ENCODE measurements around the gene LMX1A.

Gene LMX1A

DNA sequence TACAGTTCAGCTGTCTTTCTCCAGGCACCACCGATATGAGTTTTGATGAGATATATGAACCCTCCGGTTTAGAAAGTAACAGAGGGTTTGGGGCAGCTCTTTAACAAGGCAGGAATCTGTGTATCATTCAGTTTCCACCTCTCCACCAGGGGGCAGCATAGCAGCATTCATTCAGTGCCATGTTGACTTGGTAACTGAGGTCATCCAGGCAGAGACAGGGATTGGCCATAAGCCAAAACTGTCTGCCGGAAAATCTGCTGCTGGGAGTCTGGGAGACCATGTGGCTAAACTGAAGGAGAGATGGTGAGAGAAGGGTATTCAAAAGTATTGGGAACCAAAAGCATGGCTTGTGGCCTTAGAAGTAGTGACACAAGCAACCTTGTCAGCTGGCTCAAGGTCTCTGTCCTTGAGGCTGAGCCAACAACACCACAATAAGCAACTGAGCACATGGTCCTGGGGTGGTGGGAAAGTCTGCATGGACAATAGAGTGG is 98.5 kb downstream of the LMX1A start:
- DNase-seq = no peak

GRCh38 chr1:165254896-165255625 is 101.5 kb downstream of the LMX1A start:
- no peak for DNase-seq

- no peak for DNase-seq
These were observed 102.1 kb downstream of the LMX1A start for GRCh38 chr1:165254376-165254775.

GRCh38 chr1:165253818-165254254 is 102.7 kb downstream of the LMX1A start:
- no peak for DNase-seq

- no peak for DNase-seq
These were observed 107.4 kb downstream of the LMX1A start for GRCh38 chr1:165248969-165249571.

DNA sequence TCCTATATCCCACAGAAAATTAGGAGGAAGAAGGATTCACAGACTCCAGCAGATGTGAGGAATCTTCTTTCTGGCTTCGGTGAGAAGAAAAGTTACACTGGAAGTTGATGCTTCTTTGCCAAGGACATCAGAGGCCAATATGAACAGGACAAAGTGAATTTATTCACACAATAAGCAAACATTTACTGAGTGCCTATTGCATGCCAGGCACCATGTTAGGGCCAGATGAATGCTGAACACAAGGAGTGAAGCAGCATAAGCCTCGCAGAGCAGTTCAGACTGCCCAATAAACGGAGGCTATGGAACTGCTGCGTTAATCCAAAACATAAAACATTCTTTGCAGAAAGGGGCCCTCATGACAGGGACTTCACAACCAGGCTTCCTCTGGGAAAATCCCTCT is 114.6 kb downstream of the LMX1A start:
- DNase-seq = no peak

DNA sequence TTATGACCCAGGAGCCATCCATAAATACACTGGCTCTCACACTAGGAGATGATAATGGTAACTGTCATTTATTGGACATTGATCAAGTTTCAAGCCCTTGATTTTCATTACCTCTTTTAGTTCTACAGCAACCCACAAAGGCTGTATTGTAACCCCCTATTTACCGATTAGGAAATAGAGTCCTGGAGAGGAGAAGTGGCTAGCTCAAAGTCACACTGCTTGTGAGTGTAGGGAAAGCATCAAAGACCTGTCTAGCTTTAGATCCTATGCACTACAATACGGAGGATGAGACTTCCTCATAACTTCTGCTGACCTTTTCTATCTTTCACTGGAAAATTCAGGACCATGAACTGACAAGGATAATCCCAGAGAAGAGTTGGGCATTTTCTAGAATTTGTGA is 115.2 kb downstream of the LMX1A start:
- DNase-seq = no peak

DNA sequence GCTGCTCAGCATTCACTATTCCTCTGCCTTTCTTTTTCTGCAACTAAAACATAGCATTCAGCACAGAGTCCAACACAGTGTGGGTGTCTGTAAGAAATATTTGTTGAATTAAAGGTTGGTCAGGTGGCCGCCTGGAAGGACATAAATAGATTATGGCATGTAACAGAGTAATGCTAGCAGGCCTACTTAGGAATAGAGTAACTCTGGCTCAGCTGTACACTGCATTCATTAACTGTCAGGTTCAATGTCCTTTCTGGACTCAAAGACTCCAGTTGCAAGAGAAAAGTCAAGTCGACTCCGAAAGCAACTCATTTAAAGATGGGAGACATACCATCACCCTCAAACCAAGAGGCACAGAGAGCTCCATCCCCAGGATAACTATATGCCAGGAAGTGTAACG is 116.0 kb downstream of the LMX1A start:
- no peak for DNase-seq

DNA sequence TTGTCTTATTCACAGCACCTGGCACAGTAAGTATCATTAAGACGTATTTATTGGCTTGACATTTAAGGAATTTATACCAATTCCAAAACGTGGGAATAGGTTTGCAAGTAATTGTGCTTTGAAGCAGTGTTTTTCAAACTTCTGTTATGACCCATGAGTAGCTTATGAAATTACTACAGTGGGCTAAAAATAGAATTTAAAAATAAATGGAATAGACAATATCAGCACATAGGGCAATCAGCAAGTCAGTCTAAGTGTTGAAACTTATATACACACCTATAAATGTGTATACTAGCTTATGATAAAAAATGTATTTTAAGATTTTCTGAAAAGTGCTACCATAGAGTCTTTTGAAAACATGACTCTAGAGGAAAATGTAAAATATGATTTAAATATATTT is 116.6 kb downstream of the LMX1A start:
- no peak for DNase-seq

- DNase-seq = no peak
These were observed 120.7 kb downstream of the LMX1A start for GRCh38 chr1:165235777-165236291.

DNA sequence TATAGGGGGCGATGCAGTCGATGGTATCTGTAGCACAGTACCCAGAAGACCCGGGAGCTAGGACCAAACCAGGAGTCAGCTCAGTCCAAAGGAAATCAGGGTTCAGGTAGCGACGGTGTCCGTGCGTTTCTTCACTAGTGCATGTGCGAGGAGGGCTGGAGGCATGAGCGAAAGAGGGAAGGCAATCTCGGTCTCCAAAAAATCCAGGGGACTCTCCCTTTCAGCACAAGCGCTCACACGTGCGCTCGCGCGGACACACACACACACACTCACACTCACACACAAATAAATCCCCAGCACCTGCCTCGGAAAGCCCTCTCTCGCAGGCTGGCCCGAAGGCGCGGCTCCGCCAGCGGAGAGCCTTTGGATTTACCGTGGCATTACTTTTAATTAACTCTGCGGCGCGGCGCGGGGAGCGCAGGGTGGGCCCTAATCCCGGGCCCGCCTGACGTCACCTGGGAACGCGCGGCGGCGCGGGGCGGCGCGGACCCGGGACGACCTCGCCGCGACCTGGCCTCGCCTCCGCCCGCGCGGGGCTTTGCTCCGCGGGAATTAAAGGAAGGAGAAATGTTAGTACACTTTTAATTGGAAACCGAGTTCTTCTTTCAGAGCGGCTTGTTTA is 121.2 kb downstream of the LMX1A start:
- DNase-seq = no peak

GRCh38 chr1:165234149-165234548 is 122.4 kb downstream of the LMX1A start:
- no peak for DNase-seq

DNA sequence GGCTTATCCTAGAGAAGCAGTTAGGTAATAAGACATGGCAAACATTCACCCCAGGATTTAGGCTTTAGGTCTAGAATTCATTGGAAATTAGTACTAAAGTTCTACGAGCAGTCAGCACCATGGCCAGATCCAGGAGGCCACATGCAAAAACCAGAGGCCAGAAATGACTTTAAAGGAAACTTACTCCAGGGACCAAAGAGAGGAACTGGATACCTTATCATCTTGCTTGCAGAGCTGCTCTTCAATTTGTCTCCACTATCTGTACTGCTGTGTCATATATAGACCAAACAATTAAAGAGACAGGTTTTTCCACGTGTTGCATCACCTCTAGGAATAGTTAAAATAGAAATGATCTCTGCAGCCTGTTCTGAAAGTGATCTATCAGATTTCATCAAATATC is 127.8 kb downstream of the LMX1A start:
- no peak for DNase-seq

GRCh38 chr1:165228111-165228655 is 128.3 kb downstream of the LMX1A start:
- DNase-seq = no peak

DNA sequence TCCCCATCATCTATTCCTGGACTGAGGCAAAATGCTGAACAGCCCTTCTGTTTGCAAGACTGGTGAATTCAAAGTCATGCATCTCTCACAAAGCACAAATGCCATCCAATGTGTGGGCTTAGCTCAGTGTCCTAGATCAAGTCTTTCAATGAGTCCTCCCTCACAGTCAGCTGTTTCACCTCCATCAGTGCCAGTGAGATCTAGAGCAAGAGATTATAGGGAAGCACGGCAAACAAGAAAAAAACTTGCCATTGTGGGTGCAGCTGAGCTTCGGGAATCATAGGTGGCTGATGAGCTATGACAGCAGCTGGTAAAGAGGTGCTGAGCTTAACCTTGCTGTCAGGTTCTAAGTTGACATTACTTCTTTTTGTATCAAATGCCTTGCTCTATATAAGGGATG is 130.2 kb downstream of the LMX1A start:
- no peak for DNase-seq

DNA sequence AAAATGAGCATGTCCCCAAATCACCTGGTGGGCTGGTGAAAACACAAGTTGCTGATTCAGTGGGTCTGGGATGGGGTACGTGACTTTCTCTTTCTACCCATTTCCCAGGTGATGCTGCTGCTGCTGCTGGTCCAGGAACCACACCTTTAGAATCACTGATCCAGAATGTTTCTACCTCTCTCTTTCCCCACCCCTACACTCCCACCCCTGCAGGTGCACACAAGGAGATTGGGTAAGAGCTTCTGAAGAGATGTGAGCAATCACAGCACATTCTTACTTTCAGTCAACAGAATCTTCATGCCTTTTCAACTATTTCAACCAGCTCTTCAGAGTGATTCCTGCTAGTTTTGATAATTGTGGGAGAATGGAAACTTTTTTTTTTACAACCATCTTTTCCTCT is 130.9 kb downstream of the LMX1A start:
- no peak for DNase-seq

DNA sequence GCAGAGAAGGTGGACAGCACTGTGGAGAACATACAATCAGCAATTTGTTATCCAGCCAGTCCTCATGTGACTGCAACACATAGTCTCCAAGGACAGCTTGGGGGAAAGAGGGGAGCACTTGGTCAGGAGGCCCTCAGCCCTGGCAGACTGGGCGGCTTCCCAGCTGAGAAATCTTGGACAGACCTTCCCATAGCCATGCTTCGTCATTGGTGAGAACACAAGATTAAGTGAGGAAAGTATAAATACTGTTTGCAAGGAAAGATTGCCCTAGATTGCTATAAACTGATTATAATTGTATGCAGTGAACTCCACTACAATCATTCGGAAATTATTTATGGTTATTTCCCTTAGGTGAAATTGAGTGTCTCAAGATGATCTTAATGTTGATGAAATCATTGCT is 131.5 kb downstream of the LMX1A start:
- DNase-seq = no peak

DNA sequence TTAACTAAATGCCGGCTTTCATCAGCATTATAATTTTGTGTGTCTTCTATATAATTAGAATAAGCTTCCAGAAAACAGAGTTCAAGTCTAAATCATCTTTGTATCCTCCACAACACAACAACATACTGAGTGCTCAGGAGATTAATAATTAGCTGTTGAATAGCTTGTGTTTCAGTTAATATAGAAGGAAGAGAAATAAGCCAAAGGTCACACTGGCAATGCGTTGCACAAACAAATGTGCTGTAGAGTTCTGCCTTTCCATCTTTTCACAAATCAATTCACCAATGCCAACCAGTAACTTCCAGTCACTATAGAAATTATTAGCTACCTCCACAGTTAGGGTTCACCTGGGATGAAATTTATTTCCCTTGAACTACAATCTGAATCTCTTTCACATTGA is 132.0 kb downstream of the LMX1A start:
- no peak for DNase-seq

GRCh38 chr1:165222580-165222979 is 133.9 kb downstream of the LMX1A start:
- no peak for DNase-seq

- no peak for DNase-seq
These were observed 137.8 kb downstream of the LMX1A start for GRCh38 chr1:165218731-165219130.

DNA sequence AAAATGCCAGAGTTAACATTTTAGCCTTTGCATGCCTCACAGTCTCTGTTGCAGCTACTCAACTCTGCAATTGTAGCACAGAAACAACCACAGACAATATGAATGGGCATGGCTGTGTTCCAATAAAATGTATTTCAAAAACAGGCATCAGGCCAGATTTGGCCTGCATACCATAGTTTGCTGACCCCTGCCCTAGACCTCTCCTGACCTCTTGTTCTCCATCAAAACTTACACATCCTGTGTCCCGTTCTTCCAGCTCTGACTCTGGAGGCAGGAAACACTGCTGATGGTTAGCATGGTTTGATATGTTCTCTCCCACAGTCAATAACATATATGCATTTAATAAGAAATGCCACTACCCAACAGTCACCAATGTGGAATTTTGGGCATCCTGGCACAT is 138.6 kb downstream of the LMX1A start:
- DNase-seq = no peak

DNA sequence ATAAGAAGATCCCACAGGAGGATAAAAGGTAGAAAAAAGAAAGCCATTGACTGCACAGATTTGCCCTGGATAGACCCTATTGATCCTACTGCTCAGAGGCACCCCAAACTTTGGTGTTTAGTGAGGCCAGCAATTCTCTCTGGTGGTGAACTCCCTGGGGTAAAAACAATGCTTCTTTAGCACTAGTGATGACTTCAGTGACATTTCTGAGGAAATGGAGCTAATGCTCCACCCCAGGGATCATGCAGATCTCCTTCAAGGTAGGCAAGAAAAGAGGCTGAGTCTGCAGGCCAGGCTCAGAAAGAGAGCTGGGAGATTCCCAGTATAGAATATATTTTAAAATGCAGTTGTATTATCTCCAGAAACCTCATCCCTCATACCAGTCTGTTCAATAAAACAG is 140.3 kb downstream of the LMX1A start:
- no peak for DNase-seq

- DNase-seq = no peak
These were observed 140.8 kb downstream of the LMX1A start for GRCh38 chr1:165215676-165216075.

GRCh38 chr1:165212229-165212628 is 144.3 kb downstream of the LMX1A start:
- DNase-seq = no peak
